Kasumi-1 (cell line): ENCODE results near the gene PPM1G.
A peak's percentile ranks its signal among the peaks of the same experiment; 100 is the strongest.

Source experiments
- DNase-seq, 2 experiments: peaks; one replicate each; lab custom pipeline; 2025; lab: John Stamatoyannopoulos, UW

Gene PPM1G

DNA sequence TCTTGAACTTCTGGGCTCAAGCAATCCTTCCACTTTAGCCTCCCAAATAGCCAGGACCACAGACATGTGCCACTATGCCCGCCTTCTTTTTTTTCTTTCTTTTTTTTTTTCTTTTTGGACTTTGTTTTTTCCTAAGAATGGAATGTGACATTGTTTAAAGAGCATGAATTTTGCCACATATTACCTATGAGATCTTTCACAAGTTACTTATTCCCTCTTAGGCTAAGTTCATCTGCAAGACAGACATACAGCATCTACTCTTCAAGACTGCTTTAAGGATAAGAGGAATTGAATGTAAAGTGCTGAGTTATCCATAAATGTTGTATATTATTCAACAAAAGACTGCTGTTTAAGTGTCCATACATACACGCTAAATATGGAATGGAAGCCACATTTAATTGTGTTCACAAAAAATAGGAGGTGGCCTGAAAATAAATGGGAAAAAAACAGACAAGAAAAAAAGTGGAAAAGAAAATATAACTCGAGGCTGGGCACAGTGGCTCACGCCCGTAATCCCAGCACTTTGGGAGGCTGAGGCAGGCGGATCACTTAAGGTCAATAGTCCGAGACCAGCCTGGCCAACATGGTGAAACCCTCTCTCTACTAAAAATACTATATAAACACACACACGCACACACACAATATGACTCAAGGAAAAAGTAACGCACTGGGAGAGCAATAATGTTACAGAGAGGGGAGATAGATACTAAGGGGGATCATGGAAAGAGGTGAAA, 3.2 kb upstream of the PPM1G start:
- no peak for DNase-seq

- DNase-seq = peak; percentile 22 to 33
These were observed 630 bp downstream of the PPM1G start for GRCh38 chr2:27408601-27409320.

DNA sequence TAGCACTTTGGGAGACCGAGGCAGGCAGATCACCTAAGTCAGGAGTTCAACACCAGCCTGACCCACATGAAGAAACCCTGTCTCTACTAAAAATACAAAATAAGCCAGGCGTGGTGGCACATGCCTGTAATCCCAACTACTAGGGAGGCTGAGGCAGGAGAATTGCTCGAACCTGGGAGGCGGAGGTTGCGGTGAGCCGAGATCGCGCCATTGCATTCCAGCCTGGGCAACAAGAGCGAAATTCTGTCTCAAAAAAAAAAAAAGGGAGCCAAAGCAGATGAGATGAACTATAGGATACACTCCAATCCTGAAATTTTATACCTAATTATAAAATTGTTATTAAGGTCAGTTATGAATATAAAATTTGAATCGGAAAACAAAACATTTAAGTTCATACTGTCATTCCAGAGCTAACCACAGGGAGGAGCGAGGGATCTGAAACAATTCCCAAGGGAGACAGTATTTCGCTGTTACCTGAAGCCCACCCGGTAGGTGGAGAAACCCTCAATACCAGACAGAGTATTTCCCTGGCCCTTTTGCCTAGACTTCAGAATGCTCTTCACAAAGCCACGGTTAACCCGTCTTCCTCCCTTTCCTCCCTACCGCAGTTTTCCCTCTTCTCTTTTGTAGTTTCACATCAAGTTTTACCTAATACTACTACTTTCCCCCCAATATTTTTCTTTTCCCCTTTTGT, 1.4 kb downstream of the PPM1G start:
- DNase-seq = peak; percentile 35 to 46

GRCh38 chr2:27400348-27401135, 8.8 kb downstream of the PPM1G start:
- DNase-seq = no peak

- DNase-seq = no peak
These were observed 10.4 kb downstream of the PPM1G start for GRCh38 chr2:27398962-27399361.

DNA sequence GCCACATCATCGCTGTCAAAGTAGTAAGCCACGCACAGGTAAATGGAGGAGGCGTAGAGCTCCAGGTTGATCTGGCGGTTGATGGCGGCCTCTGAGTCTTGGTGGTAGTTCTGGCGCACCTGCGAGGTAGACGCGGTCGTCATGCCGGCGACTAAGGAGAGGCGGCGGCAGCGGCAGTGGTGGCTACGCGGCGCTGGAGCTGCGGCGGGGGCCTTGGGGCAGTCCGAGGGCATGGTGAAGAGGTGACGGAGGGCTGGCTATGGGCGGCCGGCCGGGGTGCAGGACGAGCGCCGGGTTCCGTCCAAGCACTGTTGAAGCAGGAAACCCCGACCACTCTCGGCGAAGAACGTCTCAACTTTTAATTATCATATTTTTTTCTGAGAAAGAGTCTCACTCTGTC, 16.2 kb downstream of the PPM1G start:
- DNase-seq = no peak

DNA sequence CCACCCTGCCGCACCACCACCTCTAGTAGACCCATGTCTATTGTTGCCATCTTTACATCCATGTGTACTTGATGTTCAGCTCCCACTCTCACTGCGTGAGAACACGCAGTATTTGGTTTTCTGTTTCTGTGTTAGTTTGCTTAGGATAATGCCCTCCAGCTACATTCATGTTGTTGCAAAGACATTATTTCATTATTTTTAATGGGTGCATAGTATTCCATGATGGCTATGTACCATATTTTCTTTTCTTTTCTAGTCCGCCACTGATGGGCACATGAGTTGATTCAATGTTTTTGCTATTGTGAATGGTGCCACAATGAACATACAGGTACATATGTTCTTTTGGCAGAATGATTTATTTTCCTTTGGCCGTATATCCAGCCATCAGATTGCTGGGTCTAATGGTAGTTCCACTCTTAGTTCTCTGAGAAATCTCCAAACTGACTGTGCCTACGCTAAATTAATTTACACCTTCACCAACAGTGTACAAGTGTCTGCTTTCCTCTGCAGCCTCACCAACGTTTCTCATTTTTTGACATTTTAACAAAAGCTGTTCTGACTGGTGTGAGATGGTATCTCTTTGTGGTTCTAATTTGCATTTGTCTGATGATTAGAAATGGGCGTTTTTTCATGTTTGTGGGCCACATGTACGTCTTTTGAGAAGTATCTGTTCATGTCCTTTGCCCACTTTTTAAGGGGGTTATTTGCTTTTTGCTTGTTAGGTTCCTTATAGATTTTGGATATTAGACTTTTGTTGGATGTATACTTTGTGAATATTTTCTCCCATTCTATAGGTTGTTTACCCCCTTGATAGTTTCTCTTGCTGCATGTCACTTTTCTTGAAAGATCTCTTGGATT, 18.3 kb downstream of the PPM1G start:
- DNase-seq = no peak

- no peak for DNase-seq
These were observed 27.7 kb downstream of the PPM1G start for GRCh38 chr2:27381577-27382181.

DNA sequence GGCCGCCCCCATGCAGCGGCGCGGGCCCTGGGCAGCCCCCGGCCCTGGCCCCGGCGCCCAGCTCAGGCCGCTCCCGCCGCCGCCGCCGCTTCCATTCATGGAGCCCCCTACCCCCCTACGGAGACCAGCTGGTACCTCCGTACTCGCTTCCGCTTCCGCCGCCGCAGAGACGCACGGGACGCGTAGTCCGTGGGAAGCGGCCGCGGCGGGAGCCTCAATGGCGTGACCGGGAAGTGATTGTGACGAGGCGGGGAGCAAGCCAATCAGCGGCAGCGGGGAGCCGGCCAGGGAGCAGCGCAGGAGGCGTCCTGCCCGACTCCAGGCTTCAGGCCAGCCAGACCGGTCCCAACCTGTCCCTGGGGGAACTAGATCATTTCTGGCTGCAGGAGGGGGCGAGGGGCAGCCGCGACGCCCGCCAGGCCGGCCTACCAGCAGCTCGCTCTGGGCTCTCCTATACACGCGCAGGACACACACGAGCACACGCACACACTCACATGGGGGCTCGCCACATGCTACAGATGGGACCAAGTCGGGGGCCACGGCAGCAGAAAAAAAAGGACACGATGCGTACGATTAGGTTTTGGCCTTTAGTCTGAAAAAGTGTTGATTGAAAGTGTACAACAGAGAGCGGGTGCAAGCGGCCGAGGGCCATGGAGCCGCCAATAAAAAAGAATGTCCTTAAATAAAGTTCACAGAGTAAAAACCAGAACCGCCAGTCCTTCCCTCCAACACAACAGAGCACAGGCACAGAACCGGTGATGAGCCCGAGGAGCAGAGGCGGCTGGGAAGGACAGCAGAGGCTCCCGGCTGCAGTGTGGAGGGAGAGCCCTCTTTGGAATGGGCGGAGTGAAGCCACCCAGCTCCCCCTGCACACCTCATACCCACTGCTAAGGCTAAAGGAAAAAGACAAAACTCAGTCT, 28.5 kb downstream of the PPM1G start, which contains the start of gene ZNF513:
Gene ZNF513 (minus strand): TSS at position 109 of the 920 bp plus-strand sequence. CDS start 208 bp downstream, outside the sequence.
- peak; percentile 82 to 88 for DNase-seq

- peak; percentile 18 to 64 for DNase-seq
These were observed 29.4 kb downstream of the PPM1G start for GRCh38 chr2:27379836-27380625.

DNA sequence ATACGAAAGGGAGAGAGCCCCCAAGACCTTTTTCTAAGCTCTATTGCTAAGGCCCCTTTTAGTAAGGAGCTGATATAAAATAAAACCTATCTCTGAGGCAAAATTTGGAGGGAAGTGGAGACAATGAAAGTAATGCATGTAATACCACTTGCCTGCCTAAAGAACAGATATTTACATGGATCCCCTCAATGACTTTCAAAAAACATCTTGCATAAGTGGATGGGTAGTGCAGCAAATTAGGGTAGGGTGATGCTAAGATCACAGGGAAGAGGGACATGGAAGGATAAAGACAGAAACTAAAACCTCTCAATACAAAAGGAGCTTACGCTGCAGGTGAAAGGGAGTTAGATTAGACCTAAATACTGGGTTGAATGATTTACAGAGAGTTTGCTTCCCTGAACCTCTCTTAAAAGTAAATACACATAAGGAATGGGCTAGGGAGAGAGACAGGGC, 30.0 kb downstream of the PPM1G start:
- peak in 1 of 2 experiments; percentile 36 for DNase-seq

DNA sequence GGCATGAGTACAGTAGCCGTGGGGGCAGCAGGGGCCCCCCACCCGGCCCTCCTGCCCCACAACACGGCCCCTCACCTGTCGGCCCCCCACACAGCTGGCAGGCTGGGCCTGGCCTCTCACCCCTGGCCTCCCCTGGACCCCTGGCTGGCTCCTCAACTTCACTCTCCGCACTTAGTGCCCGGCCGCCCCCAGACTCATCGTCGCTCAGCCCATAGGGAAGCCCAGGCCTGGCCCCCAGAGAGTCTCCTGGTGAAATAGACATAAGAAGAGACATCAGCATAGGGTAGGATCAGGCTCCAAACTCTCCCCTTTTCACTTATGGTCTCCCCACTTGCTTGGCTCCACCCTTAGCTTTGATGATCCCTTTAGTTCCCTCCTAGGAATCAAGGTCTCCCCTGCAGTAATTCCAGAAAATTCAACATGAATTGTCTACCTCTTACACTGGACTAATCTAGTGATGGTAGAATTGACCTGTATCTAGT, 30.5 kb downstream of the PPM1G start:
- DNase-seq = no peak

DNA sequence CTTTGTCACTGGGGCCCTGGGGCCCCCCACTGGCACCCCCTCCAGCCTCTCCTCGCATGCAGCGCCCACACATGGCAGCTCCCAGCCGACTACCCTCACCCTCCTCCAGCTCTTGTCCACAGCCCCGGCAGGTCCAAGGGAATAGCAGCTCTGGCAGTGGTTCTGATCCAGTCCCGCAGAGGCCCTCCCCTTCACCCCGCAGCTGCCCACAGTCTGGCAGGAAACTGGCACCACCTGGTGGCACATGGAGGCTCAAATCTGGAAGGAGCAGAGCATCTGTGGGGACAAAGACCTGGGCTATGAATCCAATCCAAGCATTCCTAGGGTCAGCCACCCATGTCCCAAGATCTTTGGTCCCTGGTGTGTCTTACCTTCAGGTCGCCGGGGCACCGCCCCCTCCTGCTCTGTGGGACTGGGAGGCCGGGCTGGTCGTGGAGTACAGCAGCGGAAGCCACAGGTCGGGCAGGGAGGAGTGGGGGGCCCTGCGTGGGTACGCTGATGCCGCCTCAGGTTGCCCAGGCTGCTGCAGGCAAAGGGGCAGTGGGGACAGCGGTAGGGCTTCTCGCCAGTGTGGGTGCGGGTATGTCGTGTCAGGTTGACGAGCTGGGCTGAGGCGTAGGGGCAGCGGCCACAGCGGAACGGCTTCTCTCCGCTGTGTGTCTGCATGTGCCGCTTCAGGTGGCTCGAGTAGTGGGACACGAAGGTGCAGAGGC, 31.1 kb downstream of the PPM1G start:
- DNase-seq = no peak

- no peak for DNase-seq
These were observed 31.7 kb downstream of the PPM1G start for GRCh38 chr2:27377618-27378095.

- DNase-seq = no peak
These were observed 32.3 kb downstream of the PPM1G start for GRCh38 chr2:27376866-27377617.

- no peak for DNase-seq
These were observed 33.1 kb downstream of the PPM1G start for GRCh38 chr2:27376151-27376865.
